Smooth muscle cell (in vitro differentiated cells): ENCODE results near the gene OPALIN. TPM values are rescaled to one million over a fixed set of nuclear protein-coding genes. Genes with fewer than 3 reads are reported as not detected.
A peak's percentile ranks its signal among the peaks of the same experiment; 100 is the strongest.

ENCODE experiments used
- DNase-seq: peaks from one replicate; lab custom pipeline; 2025; ENCODE audit not compliant: unreplicated experiment; lab: John Stamatoyannopoulos, UW
- H2AFZ ChIP-seq: fragments of 200-600 bp; sonication (generic); 2 replicates; pipeline ENCODE4 v1.6.0; 2016; ENCODE audit warnings: antibody characterized with exemption, low read depth, mild to moderate bottlenecking
- H3F3A ChIP-seq: fragments of 200-600 bp; sonication (generic); 2 replicates; pipeline ENCODE4 v1.6.0; 2017; ENCODE audit warnings: antibody characterized with exemption, low read depth
- H3K27ac ChIP-seq: fragments of 200-600 bp; sonication (generic); 2 replicates; pipeline ENCODE4 v1.5.1; 2016; ENCODE audit warnings: low read depth, mild to moderate bottlenecking
- H3K27me3 ChIP-seq: fragments of 200-600 bp; sonication (generic); 2 replicates; pipeline ENCODE4 v1.6.1; 2016; ENCODE audit warnings: low read depth, mild to moderate bottlenecking
- H3K36me3 ChIP-seq: fragments of 200-600 bp; sonication (generic); 2 replicates; pipeline ENCODE4 v1.5.1; 2016; ENCODE audit warnings: low read depth
- H3K4me1 ChIP-seq: fragments of 200-600 bp; sonication (generic); 2 replicates; pipeline ENCODE4 v1.5.1; 2016; ENCODE audit warnings: low read depth
- H3K4me2 ChIP-seq: fragments of 200-600 bp; sonication (generic); 2 replicates; pipeline ENCODE4 v1.6.0; 2016; ENCODE audit warnings: mild to moderate bottlenecking
- H3K4me3 ChIP-seq: fragments of 200-600 bp; sonication (generic); 2 replicates; pipeline ENCODE4 v1.5.1; 2016; ENCODE audit warnings: mild to moderate bottlenecking
- H3K79me2 ChIP-seq: fragments of 200-600 bp; sonication (generic); 2 replicates; pipeline ENCODE4 v1.6.0; 2016; ENCODE audit warnings: low read depth, mild to moderate bottlenecking
- H3K9ac ChIP-seq: fragments of 200-600 bp; sonication (generic); 2 replicates; pipeline ENCODE4 v1.6.0; 2016; ENCODE audit warnings: low read depth
- H3K9me3 ChIP-seq: fragments of 200-600 bp; sonication (generic); replicated peaks from 2 replicates; pipeline ENCODE4 v1.5.1; 2016; ENCODE audit warnings: low read depth
- H4K20me1 ChIP-seq: fragments of 200-600 bp; sonication (generic); 2 replicates; pipeline ENCODE4 v1.6.0; 2016; ENCODE audit warnings: low read depth
- WGBS: methylation state at CpG from one replicate; pipeline ENCODE4 v1.1.7; 2016; ENCODE audit warnings: low lambda C conversion rate; 5-methylcytosine and 5-hydroxymethylcytosine counted together
- polyA plus RNA-seq: library from polyadenylated mRNA; unstranded; fragments of >200 nt; fragmentation: Nextera tagmentation; extraction: Ambion mirVana; gene quantifications from 2 replicates; pipeline ENCODE4 v1.2.1, GENCODE V29; 2016
- total RNA-seq: library from RNA; depleted of rRNA; stranded (reverse); fragments of >200 nt; gene quantifications from 2 replicates; pipeline ENCODE4 v1.2.3, GENCODE V29; 2014
- TF ChIP-seq, protein P1 (sequence below): fragments of 200-600 bp; sonication (generic); IDR thresholded peaks from 2 replicates; pipeline ENCODE4 v1.5.1; 2017; ENCODE audit warnings: borderline replicate concordance, mild to moderate bottlenecking, antibody characterized with exemption; ENCODE audit not compliant: insufficient read depth, poor library complexity, severe bottlenecking

The OPALIN gene
- total and polyA plus RNA-seq, 2 experiments from 2014 or later, result not detected

DNA sequence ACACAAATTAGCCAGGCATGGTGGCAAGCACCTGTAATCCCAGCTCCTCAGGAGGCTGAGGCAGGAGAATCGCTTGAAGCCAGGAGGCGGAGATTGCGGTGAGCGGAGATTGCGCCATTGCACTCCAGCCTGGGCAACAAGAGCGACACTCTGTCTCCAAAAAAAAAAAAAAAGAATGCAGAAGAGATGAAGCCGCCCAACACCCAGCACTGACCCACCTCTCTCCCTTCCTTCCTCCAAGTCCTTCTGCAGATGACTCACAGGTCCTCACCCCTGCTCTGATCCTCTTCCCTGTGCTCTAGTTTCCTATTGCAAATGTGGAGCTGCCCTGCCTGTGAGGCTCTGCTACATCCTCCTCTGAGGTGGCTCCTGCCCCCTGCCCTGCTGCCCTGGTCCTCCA is 22.0 kb upstream of the OPALIN start:
- H3K9me3 ChIP-seq, result no peaks in the 10 kb centered on the region
- H3K36me3 ChIP-seq, result no peaks in the 10 kb centered on the region
- TF ChIP-seq, protein P1, sequence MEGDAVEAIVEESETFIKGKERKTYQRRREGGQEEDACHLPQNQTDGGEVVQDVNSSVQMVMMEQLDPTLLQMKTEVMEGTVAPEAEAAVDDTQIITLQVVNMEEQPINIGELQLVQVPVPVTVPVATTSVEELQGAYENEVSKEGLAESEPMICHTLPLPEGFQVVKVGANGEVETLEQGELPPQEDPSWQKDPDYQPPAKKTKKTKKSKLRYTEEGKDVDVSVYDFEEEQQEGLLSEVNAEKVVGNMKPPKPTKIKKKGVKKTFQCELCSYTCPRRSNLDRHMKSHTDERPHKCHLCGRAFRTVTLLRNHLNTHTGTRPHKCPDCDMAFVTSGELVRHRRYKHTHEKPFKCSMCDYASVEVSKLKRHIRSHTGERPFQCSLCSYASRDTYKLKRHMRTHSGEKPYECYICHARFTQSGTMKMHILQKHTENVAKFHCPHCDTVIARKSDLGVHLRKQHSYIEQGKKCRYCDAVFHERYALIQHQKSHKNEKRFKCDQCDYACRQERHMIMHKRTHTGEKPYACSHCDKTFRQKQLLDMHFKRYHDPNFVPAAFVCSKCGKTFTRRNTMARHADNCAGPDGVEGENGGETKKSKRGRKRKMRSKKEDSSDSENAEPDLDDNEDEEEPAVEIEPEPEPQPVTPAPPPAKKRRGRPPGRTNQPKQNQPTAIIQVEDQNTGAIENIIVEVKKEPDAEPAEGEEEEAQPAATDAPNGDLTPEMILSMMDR, result no peak
- 86% methylated on average over 7 of the region's 7 CpGs for WGBS
- H3K9ac ChIP-seq, result no peak overlapping the region
- no peak overlapping the region for H2AFZ ChIP-seq
- H3K4me3 ChIP-seq, result no peak overlapping the region
- H4K20me1 ChIP-seq, result no peaks in the 10 kb centered on the region
- no peaks in the 10 kb centered on the region for H3F3A ChIP-seq
- H3K79me2 ChIP-seq, result no peaks in the 10 kb centered on the region
- no peaks in the 10 kb centered on the region for H3K4me1 ChIP-seq
- no peak overlapping the region for H3K4me2 ChIP-seq
- H3K27ac ChIP-seq, result no peak overlapping the region
- no peak for DNase-seq
- H3K27me3 ChIP-seq, result no peaks in the 10 kb centered on the region

DNA sequence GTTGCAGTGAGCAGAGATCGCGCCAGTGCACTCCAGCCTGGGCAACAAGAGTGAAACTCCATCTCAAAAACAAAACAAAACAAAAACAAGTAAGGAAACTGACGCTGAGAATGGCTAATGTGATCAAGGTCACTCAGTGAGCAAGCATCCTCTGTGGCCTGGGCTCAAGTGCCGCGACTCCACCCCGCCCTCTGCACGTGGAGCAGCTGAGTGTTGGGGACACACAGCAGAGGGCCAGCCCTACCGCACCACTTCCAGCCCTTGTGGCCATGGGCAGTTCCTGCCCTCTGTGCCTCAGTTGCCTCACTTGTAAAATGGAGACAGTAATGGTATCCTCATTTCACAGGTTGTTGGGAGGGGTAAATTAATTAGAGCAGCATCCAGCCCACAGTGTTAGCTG is 21.0 kb upstream of the OPALIN start:
- Histone ChIP-seq H3K4me1 (no peaks in the 10 kb centered on the region), H3K27me3 (no peaks in the 10 kb centered on the region), H3K36me3 (no peaks in the 10 kb centered on the region), H3K79me2 (no peaks in the 10 kb centered on the region), H2AFZ (no peak overlapping the region), H3K9ac (no peak overlapping the region), H3F3A (no peaks in the 10 kb centered on the region), H4K20me1 (no peaks in the 10 kb centered on the region), H3K9me3 (no peaks in the 10 kb centered on the region), H3K27ac (no peak overlapping the region), H3K4me2 (no peak overlapping the region), H3K4me3 (no peak overlapping the region)
- WGBS, result 94% methylated on average over 8 of the region's 8 CpGs
- TF ChIP-seq, protein P1, result no peak
- no peak for DNase-seq

DNA sequence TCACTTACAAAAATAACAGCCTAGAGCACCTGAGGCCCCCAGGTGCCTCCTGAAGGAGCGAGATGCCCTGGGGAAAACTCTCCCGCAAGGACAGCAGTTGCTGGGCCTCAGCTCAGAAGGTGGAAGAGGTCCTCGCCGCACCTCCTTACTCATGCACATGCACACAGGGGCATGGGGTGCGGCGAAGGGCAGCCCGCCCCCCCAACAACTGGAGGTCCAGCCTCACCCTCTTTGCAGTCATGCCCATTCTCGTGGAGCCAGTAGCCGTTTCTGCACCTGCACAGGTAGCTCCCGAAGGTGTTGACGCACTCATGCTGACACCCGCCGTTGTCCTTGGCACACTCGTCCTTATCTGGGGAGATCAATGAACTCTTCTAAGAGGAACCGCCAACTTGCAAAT is 19.9 kb upstream of the OPALIN start:
- no peaks in the 10 kb centered on the region for H4K20me1 ChIP-seq

DNA sequence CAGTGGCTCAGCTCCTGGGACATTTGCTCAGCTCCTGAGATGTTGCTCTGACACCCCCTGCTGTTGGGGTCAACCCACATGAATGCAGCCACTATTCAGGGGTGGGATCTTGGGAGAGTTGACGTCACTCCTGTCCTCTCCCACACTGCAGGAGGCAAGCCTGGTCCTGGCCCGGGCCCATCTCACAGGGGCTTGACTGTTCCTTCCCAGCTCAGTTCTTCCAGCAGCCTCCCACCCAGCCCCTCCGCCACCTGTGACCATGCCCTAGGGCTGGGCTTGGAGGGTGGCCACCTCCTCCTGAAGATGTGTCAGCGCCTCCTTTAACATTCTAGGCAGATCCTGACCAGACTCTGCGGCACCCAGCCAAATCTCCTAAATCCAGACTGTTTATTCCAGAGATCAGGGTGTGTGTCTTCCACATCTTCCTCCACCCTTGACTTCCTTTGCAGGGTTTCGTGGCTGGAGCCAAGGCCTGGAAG is 19.1 kb upstream of the OPALIN start:
- Histone ChIP-seq H3K4me1 (no peaks in the 10 kb centered on the region), H3K9ac (no peak overlapping the region), H4K20me1 (no peaks in the 10 kb centered on the region), H3F3A (no peaks in the 10 kb centered on the region), H3K4me2 (peak overlapping the region; percentile 26), H3K4me3 (no peak overlapping the region), H2AFZ (no peak overlapping the region), H3K36me3 (no peaks in the 10 kb centered on the region), H3K27me3 (no peaks in the 10 kb centered on the region), H3K9me3 (no peaks in the 10 kb centered on the region), H3K27ac (no peak overlapping the region), H3K79me2 (no peaks in the 10 kb centered on the region)
- 34% methylated on average over 6 of the region's 6 CpGs for WGBS
- TF ChIP-seq, protein P1, result no peak
- DNase-seq, result no peak

More for the DNA sequence above, 19.9 kb upstream of the OPALIN start:
- Histone ChIP-seq H3K4me1 (no peaks in the 10 kb centered on the region), H2AFZ (no peak overlapping the region), H3K4me2 (no peak overlapping the region), H3F3A (no peaks in the 10 kb centered on the region), H3K79me2 (no peaks in the 10 kb centered on the region), H3K27me3 (no peaks in the 10 kb centered on the region), H3K9me3 (no peaks in the 10 kb centered on the region), H3K27ac (no peak overlapping the region), H3K9ac (no peak overlapping the region), H3K4me3 (no peak overlapping the region), H3K36me3 (no peaks in the 10 kb centered on the region)
- WGBS, result 88% methylated on average over 14 of the region's 15 CpGs
- TF ChIP-seq, protein P1, result no peak
- no peak for DNase-seq
